ENCODE measurements around the gene INPP5E. TPM values are rescaled to one million over a fixed set of nuclear protein-coding genes. Genes with fewer than 3 reads are reported as not detected.

The INPP5E gene
- total RNA-seq, 2 experiments from 2014 or later: 20.2 to 21.3 TPM

- H3K27ac ChIP-seq (ENCODE audit: low read depth, low read length, poor library complexity, severe bottlenecking): no peak overlapping the region
- H3K36me3 ChIP-seq (ENCODE audit: insufficient read depth, low read length): peaks cover 81% of the 10 kb centered on the region
- H3K79me2 ChIP-seq (ENCODE audit: insufficient read depth, low read depth, low read length): no peaks in the 10 kb centered on the region
- H2AFZ ChIP-seq (ENCODE audit: low read length): no peak overlapping the region
- no peak overlapping the region for H3K4me2 ChIP-seq (ENCODE audit: low read length)
- H4K20me1 ChIP-seq (ENCODE audit: insufficient read depth, low read length): no peaks in the 10 kb centered on the region; the same call in 1 of the 2 replicates
- no peaks in the 10 kb centered on the region for H3K9me3 ChIP-seq (ENCODE audit: low read length)
- intact Hi-C loops (cut with micrococcal nuclease; ENCODE audit: unreplicated experiment): no loop called here
- H3K4me3 ChIP-seq (ENCODE audit: low read depth, low read length, poor library complexity, severe bottlenecking): no peak overlapping the region
- TF ChIP-seq CTCF (conservative IDR thresholded peaks at IDR 0.05; ENCODE audit: low read length) (no peak), EZH2phosphoT487 (IDR thresholded peaks at IDR 0.05; ENCODE audit: borderline replicate concordance, low read depth, low read length) (no peak)
- peaks cover 5% of the 10 kb centered on the region for H3K4me1 ChIP-seq (ENCODE audit: insufficient read depth, low read length, poor library complexity, severe bottlenecking)
- POLR2A ChIA-PET: no interaction called here
- H3K9me2 ChIP-seq (ENCODE audit: insufficient read depth, low read length): no peaks in the 10 kb centered on the region
- BruUV-seq (replicated peaks): no TSS peak
- DNase-seq (ENCODE audit: low spot score): no peak
- CTCF ChIA-PET (ENCODE audit: unreplicated experiment): no interaction called here
Measured at GRCh38 chr9:136444102-136444501, 4.5 kb upstream of the INPP5E start.

- ChIA-PET CTCF (ENCODE audit: unreplicated experiment) (no interaction called here), POLR2A (interaction anchor here (0.5 kb wide), 1 partner anchor 154 kb away, joined by 5 read pairs; no protein-coding TSS in a partner anchor)
- no peak overlapping the region for H2AFZ ChIP-seq (ENCODE audit: low read length)
- no peak overlapping the region for H3K4me3 ChIP-seq (ENCODE audit: low read depth, low read length, poor library complexity, severe bottlenecking)
- no peak overlapping the region for H3K27ac ChIP-seq (ENCODE audit: low read depth, low read length, poor library complexity, severe bottlenecking)
- no peaks in the 10 kb centered on the region; the same call in 1 of the 2 replicates for H4K20me1 ChIP-seq (ENCODE audit: insufficient read depth, low read length)
- no TSS peak for BruUV-seq (replicated peaks)
- peaks cover 3% of the 10 kb centered on the region; the same call in 1 of the 2 replicates for H3K79me2 ChIP-seq (ENCODE audit: insufficient read depth, low read depth, low read length)
- H3K9me2 ChIP-seq (ENCODE audit: insufficient read depth, low read length): no peaks in the 10 kb centered on the region
- intact Hi-C loops (cut with micrococcal nuclease; ENCODE audit: unreplicated experiment): no loop called here
- H3K4me1 ChIP-seq (ENCODE audit: insufficient read depth, low read length, poor library complexity, severe bottlenecking): peaks cover 5% of the 10 kb centered on the region
- no peaks in the 10 kb centered on the region for H3K9me3 ChIP-seq (ENCODE audit: low read length)
- no peak overlapping the region for H3K4me2 ChIP-seq (ENCODE audit: low read length)
- TF ChIP-seq EZH2phosphoT487 (IDR thresholded peaks at IDR 0.05; ENCODE audit: borderline replicate concordance, low read depth, low read length): no peak
- no peak for TF ChIP-seq CTCF (conservative IDR thresholded peaks at IDR 0.05; ENCODE audit: low read length)
- no peak for DNase-seq (ENCODE audit: low spot score)
- H3K36me3 ChIP-seq (ENCODE audit: insufficient read depth, low read length): peaks cover 77% of the 10 kb centered on the region
Measured at GRCh38 chr9:136443687-136444086, 4.0 kb upstream of the INPP5E start.

- no TSS peak for BruUV-seq (replicated peaks)
- intact Hi-C loops (cut with micrococcal nuclease; ENCODE audit: unreplicated experiment): no loop called here
- Histone ChIP-seq H3K9me3 (ENCODE audit: low read length) (no peaks in the 10 kb centered on the region), H3K4me1 (ENCODE audit: insufficient read depth, low read length, poor library complexity, severe bottlenecking) (peaks cover 7% of the 10 kb centered on the region), H3K79me2 (ENCODE audit: insufficient read depth, low read depth, low read length) (peaks cover 9% of the 10 kb centered on the region; the same call in 1 of the 2 replicates), H3K27ac (ENCODE audit: low read depth, low read length, poor library complexity, severe bottlenecking) (no peak overlapping the region), H2AFZ (ENCODE audit: low read length) (no peak overlapping the region), H4K20me1 (ENCODE audit: insufficient read depth, low read length) (no peaks in the 10 kb centered on the region; the same call in 1 of the 2 replicates), H3K4me3 (ENCODE audit: low read depth, low read length, poor library complexity, severe bottlenecking) (no peak overlapping the region), H3K36me3 (ENCODE audit: insufficient read depth, low read length) (peaks cover 74% of the 10 kb centered on the region), H3K4me2 (ENCODE audit: low read length) (no peak overlapping the region), H3K9me2 (ENCODE audit: insufficient read depth, low read length) (no peaks in the 10 kb centered on the region)
- no peak for TF ChIP-seq EZH2phosphoT487 (IDR thresholded peaks at IDR 0.05; ENCODE audit: borderline replicate concordance, low read depth, low read length)
- TF ChIP-seq CTCF (conservative IDR thresholded peaks at IDR 0.05; ENCODE audit: low read length): no peak
- DNase-seq (ENCODE audit: low spot score): no peak
- POLR2A ChIA-PET: interaction anchor here (0.5 kb wide), 1 partner anchor 155 kb away, joined by 5 read pairs; no protein-coding TSS in a partner anchor
- CTCF ChIA-PET (ENCODE audit: unreplicated experiment): no interaction called here
Measured at GRCh38 chr9:136443087-136443486, 3.4 kb upstream of the INPP5E start.

Measured in OCI-LY7 (cell line).